HG03439 (cell line): ENCODE data around the gene MAST4.

Experiments
- ATAC-seq: cut with Tn5 transposase; IDR thresholded peaks from one replicate; pipeline ENCODE4 v1.9.1; 2021; ENCODE audit warnings: mild to moderate bottlenecking, moderate library complexity; ENCODE audit not compliant: unreplicated experiment

The MAST4 gene

GRCh38 chr5:67005737-67006499 is 409.7 kb downstream of the MAST4 start:
- ATAC-seq: no peak

- no peak for ATAC-seq
These were observed 410.3 kb downstream of the MAST4 start for GRCh38 chr5:67006500-67006848.

GRCh38 chr5:67009028-67009427 is 412.8 kb downstream of the MAST4 start:
- ATAC-seq: no peak

GRCh38 chr5:67010684-67011409 is 414.7 kb downstream of the MAST4 start:
- ATAC-seq: no peak

GRCh38 chr5:67011422-67011821 is 415.2 kb downstream of the MAST4 start:
- ATAC-seq: no peak

GRCh38 chr5:67012171-67012570 is 416.0 kb downstream of the MAST4 start:
- no peak for ATAC-seq

- no peak for ATAC-seq
These were observed 417.5 kb downstream of the MAST4 start for GRCh38 chr5:67013719-67014118.

GRCh38 chr5:67014191-67014590 is 418.0 kb downstream of the MAST4 start:
- no peak for ATAC-seq

GRCh38 chr5:67014957-67015400 is 418.8 kb downstream of the MAST4 start:
- ATAC-seq: no peak

GRCh38 chr5:67015541-67016191 is 419.5 kb downstream of the MAST4 start:
- no peak for ATAC-seq

- ATAC-seq: no peak
These were observed 423.1 kb downstream of the MAST4 start for GRCh38 chr5:67019065-67019845.

- no peak for ATAC-seq
These were observed 424.0 kb downstream of the MAST4 start for GRCh38 chr5:67020096-67020615.

GRCh38 chr5:67021031-67021430 is 424.8 kb downstream of the MAST4 start:
- no peak for ATAC-seq

- no peak for ATAC-seq
These were observed 425.3 kb downstream of the MAST4 start for GRCh38 chr5:67021521-67021920.

- no peak for ATAC-seq
These were observed 425.8 kb downstream of the MAST4 start for GRCh38 chr5:67021962-67022361.

GRCh38 chr5:67025457-67025856 is 429.3 kb downstream of the MAST4 start:
- no peak for ATAC-seq

- no peak for ATAC-seq
These were observed 430.1 kb downstream of the MAST4 start for GRCh38 chr5:67026278-67026677.

GRCh38 chr5:67027171-67027570 is 431.0 kb downstream of the MAST4 start:
- ATAC-seq: no peak

GRCh38 chr5:67028371-67028770 is 432.2 kb downstream of the MAST4 start:
- ATAC-seq: no peak

- no peak for ATAC-seq
These were observed 432.7 kb downstream of the MAST4 start for GRCh38 chr5:67028941-67029340.

GRCh38 chr5:67029481-67029880 is 433.3 kb downstream of the MAST4 start:
- no peak for ATAC-seq
